ENCODE results near the gene TXNDC2. TPM values are rescaled to one million over a fixed set of nuclear protein-coding genes. Genes with fewer than 3 reads are reported as not detected.
"Not testable (repeated sequence)": the region's sequence is repeated elsewhere in the genome, so short reads cannot be mapped to it uniquely, and the experiment has no call there.

The TXNDC2 gene
- total and polyA plus RNA-seq, 5 experiments from 2014 or later, result not detected

DNA sequence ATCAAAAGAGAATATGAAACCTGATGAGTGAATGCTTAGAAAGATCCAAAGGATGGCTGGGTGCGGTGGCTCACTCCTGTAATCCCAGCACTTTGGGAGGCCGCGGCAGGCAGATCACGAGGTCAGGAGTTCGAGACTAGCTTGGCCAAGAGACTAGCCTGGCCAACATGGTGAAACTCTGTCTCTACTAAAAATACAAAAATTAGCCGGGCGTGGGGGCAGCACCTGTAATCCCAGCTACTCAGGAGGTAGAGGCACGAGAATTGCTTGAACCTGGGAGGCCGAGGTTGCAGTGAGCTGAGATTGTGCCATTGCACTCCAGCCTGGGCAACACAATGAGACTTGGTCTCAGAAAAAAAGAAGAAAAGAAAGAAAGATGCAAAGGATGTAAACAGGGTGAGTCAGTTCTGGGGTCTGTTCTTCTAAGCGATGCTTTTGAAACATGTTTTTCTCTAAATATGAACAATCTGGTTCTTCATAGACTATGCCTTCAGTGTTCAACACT lies 12.1 kb downstream of the TXNDC2 start:
- H3K4me1 Mint-ChIP-seq, H3K9me3 Mint-ChIP-seq, POLR2A ChIA-PET, H3K27me3 Mint-ChIP-seq, DNase-seq, ATAC-seq, H3K27ac Mint-ChIP-seq, H3K4me3 Mint-ChIP-seq, H3K36me3 Mint-ChIP-seq: not testable (repeated sequence)

DNA sequence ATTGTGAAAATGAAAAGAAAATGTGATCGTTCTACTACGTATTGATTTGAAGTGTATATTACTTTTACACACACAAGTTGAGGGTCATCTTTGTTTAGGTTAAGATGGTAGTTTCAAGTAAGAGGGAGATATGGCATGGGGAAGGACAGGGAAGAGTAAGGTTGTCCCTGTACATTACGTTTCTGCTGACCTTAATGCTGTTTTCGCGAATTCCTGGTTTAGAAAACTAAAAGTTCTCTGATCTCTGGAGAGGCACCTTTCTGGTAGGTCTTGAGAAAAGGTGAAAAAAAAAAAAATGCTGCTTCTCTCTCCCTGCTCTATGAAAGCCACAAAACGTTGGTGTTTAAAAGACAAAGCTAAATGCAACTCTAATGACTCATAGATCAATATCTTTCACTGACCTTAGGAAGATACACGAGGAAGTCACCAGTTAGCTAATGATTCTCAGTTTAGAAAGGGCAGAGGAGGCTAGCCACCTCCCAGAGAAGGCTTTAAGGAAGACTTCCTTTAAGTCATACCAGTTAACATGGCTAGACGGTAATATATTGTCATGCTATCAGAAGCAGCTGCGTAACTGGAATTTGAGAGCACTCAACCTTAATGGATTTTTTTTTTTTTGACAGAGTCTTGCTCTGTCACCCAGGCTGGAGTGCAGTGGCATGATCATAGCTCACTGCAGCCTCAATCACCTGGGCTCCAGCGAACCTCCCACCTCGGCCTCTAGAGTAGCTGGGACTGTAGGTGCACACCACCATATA lies 13.2 kb downstream of the TXNDC2 start:
- DNase-seq (no peak), ATAC-seq (no peak)
- H3K27me3 Mint-ChIP-seq, result peaks cover 0 to 6% (median 3%) of the 10 kb centered on the region in 5 donors
- H3K4me3 Mint-ChIP-seq, result no peak overlapping the region
- POLR2A ChIA-PET, result interaction anchor here (0.6 kb wide), 1 partner anchor 13 kb away, joined by 3 read pairs; no protein-coding TSS in a partner anchor
- H3K9me3 Mint-ChIP-seq, result no peaks in the 10 kb centered on the region
- peaks cover 0 to 3% (median 0%) of the 10 kb centered on the region in 3 donors for H3K36me3 Mint-ChIP-seq
- no peak overlapping the region for H3K27ac Mint-ChIP-seq
- H3K4me1 Mint-ChIP-seq, result no peaks in the 10 kb centered on the region

DNA sequence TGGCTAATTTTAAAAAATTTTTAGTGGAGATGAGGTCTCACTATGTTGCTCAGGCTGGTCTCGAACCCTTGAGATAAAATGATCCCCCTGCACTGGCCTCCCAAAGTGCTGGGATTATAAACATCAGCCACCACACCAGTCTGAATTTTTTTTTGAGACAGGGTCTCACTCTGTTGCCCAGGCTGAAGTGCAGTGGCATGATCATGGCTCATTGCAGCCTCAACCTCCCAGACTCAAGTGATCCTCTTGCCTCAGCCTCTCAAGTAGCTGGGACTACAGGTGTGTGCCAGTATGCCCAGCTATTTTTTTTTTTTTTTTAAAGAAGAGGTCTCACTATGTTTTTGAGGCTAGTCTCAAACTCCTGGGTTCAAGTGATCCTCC lies 13.8 kb downstream of the TXNDC2 start:
- H3K4me1 Mint-ChIP-seq, ATAC-seq, H3K4me3 Mint-ChIP-seq, H3K36me3 Mint-ChIP-seq, H3K27me3 Mint-ChIP-seq, H3K27ac Mint-ChIP-seq, DNase-seq, H3K9me3 Mint-ChIP-seq: not testable (repeated sequence)
- POLR2A ChIA-PET, result interaction anchor here (0.6 kb wide), 1 partner anchor 13 kb away, joined by 3 read pairs; no protein-coding TSS in a partner anchor

DNA sequence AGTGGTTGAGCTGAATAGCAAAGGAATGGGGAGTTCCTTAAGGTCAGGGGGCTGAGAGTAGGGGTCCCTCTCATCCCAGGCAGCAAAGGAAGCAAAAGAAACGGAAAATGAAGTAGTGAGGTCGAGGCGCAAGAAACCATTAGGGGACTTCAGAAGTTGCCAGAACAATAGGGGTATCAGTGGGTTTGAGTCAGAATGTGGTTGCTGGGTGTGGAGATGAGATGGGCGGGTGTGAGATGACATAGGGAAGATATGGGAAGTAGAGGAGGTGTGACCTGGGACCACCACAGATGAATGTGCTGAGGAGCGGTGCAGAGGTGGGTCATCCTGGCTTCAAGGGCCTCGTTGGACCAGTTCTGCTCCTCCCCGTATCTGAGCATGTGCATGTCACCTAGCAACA lies 14.9 kb downstream of the TXNDC2 start:
- Mint-ChIP-seq H3K4me1 (no peaks in the 10 kb centered on the region), H3K27ac (no peak overlapping the region), H3K36me3 (peaks cover 0 to 3% (median 0%) of the 10 kb centered on the region in 3 donors), H3K27me3 (peaks cover 2 to 9% (median 5%) of the 10 kb centered on the region in 5 donors), H3K4me3 (no peak overlapping the region), H3K9me3 (no peaks in the 10 kb centered on the region)
- ATAC-seq (no peak), DNase-seq (no peak)
- POLR2A ChIA-PET, result no interaction called here

DNA sequence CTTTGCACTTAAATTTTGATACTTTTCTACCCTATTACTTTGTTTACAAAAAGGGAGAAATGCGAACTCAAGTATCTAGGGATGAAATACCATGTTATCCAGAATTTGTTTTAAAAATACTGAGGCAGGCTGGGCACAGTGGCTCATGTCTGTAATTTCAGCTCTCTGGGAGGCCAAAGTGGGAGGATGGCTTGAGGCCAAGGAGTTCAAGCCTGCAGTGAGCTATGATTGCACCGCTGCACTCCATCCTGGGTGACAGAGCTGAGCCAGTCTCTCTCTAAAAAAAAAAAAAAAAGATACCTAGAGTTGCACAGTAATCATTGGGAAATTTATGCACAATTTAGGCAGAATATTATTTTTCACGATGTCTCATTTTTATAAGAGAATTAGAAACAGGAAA lies 15.6 kb downstream of the TXNDC2 start:
- POLR2A ChIA-PET, result no interaction called here
- H3K36me3 Mint-ChIP-seq, result peaks cover 0 to 3% (median 0%) of the 10 kb centered on the region in 3 donors
- DNase-seq (no peak), ATAC-seq (no peak)
- no peak overlapping the region for H3K4me3 Mint-ChIP-seq
- no peaks in the 10 kb centered on the region for H3K9me3 Mint-ChIP-seq
- no peak overlapping the region for H3K27ac Mint-ChIP-seq
- peaks cover 3 to 12% (median 9%) of the 10 kb centered on the region in 5 donors for H3K27me3 Mint-ChIP-seq
- H3K4me1 Mint-ChIP-seq, result no peaks in the 10 kb centered on the region

DNA sequence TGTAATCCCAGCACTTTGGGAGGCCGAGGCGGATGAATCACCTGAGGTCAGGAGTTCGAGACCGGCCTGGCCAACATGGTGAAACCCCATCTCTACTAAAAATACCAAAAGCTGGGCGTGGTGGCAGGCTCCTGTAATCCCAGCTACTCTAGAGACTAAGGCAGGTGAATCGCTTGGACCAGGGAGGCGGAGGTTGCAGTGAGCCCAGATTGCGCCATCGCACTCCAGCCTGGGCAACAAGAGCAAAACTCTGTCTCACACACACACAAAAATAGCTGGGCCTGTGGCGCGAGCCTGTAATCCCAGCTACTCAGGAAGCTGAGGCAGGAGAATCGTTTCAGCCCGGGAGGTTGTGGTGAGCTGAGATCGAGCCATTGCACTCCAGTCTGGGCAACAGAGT lies 16.5 kb downstream of the TXNDC2 start:
- H3K4me3 Mint-ChIP-seq, ATAC-seq, H3K9me3 Mint-ChIP-seq, POLR2A ChIA-PET, H3K36me3 Mint-ChIP-seq, DNase-seq, H3K4me1 Mint-ChIP-seq, H3K27ac Mint-ChIP-seq: not testable (repeated sequence)
- peaks cover 5 to 19% (median 11%) of the 10 kb centered on the region in 5 donors for H3K27me3 Mint-ChIP-seq

DNA sequence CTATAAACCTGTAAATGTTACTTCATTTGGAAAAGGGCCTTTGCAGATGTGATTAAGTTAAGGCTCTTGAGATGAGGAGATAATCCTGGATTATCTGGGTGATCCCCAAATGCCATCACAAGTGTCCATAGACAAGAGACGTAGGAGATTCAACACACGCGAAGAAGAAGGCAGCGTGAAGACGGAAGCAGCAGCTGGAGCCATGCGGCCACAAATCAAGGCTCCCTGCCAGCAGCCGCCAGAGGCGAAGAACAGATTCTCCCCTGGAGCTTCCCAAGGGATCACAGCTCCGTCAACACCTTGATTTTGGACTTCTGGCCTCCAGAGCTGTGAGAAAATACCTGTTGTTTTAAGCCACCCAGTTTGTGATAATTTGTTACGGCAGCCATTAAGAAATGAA lies 17.1 kb downstream of the TXNDC2 start:
- H3K4me1 Mint-ChIP-seq, result no peaks in the 10 kb centered on the region
- H3K9me3 Mint-ChIP-seq, result no peaks in the 10 kb centered on the region
- no peak overlapping the region for H3K4me3 Mint-ChIP-seq
- DNase-seq (no peak), ATAC-seq (no peak)
- POLR2A ChIA-PET, result no interaction called here
- peaks cover 5 to 25% (median 11%) of the 10 kb centered on the region in 5 donors for H3K27me3 Mint-ChIP-seq
- no peak overlapping the region for H3K27ac Mint-ChIP-seq
- H3K36me3 Mint-ChIP-seq, result peaks cover 0 to 3% (median 0%) of the 10 kb centered on the region in 3 donors

DNA sequence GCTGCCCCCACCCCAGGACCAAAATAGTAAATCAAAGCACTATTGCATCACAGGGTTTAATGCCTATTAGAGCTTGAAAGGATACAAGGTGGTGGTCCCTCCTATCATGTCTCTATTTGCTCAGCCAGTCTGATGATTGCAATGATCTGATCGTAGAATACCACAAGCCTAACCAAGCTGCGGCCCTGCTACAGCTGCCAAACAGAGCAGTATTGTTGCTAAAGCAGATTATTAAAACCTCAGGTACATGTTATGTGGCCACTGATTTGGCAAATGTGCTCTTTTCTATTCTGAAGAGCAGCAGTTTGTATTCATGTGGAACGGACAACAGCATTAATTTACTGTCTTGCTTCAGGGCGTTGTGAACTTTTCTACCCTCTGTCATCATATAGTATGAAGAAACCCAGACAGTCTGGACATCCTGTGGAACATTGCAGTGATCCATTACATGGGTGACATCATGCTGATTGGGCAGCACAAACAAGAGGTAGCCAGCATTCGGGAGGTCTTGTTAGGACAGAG lies 19.7 kb downstream of the TXNDC2 start:
- H3K4me3 Mint-ChIP-seq, result no peak overlapping the region
- peaks cover 0 to 3% (median 0%) of the 10 kb centered on the region in 3 donors for H3K36me3 Mint-ChIP-seq
- no peak overlapping the region for H3K27ac Mint-ChIP-seq
- ATAC-seq, result no peak
- peaks cover 6 to 27% (median 12%) of the 10 kb centered on the region in 5 donors for H3K27me3 Mint-ChIP-seq
- no peaks in the 10 kb centered on the region for H3K4me1 Mint-ChIP-seq
- POLR2A ChIA-PET, result no interaction called here
- DNase-seq, result no peak
- H3K9me3 Mint-ChIP-seq, result no peaks in the 10 kb centered on the region

DNA sequence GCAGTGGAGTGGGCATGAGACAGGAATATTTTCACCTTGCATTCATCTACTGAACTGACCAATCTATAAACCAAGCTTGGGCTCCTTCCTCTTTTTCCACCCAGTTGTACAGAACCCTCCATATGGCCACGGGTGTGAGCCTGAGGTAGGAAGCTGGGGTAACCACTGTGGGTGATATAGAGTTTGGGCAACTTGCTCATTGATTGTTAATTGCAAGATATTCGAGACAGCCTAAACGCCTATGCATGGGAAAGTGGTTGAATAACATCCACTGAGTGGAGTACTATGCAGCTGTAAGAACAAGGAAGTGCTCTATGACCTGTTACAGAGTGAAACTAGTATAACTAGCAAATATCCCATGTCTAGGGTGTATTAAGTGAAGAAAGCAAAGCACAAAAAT lies 20.7 kb downstream of the TXNDC2 start:
- Mint-ChIP-seq H3K9me3 (no peaks in the 10 kb centered on the region), H3K4me3 (no peak overlapping the region)
- POLR2A ChIA-PET, result interaction anchor here (1.2 kb wide), 1 partner anchor 8 kb away, joined by 5 read pairs; no protein-coding TSS in a partner anchor

DNA sequence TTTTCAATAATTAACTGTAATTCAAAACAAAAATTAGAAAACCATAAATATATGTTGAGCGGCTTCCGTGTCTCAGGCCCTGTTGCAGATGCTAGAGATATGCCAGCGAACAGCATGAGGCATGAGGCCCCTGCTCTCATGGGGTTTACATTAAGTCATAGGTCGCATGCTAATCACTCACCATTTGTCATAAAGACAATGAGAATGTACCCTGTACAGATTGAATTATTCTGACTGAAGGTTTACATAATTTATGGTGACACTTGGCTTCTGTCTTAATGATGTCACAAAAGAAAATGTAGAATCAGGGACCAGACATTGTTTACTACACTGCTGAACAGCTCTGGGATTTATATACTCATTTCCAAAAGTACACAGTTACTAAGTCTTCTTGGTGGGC lies 22.1 kb downstream of the TXNDC2 start:
- Mint-ChIP-seq H3K27ac (no peak overlapping the region), H3K27me3 (peaks cover 5 to 27% (median 11%) of the 10 kb centered on the region in 5 donors), H3K9me3 (no peaks in the 10 kb centered on the region), H3K4me3 (no peak overlapping the region), H3K4me1 (peaks cover 0 to 3% (median 1%) of the 10 kb centered on the region in 4 donors), H3K36me3 (peaks cover 0 to 3% (median 0%) of the 10 kb centered on the region in 3 donors)
- DNase-seq (no peak), ATAC-seq (no peak)
- POLR2A ChIA-PET, result no interaction called here

More for the DNA sequence above, 20.7 kb downstream of the TXNDC2 start:
- Mint-ChIP-seq H3K4me1 (peaks cover 0 to 1% (median 0%) of the 10 kb centered on the region in 4 donors), H3K36me3 (peaks cover 0 to 3% (median 0%) of the 10 kb centered on the region in 3 donors), H3K27ac (no peak overlapping the region), H3K27me3 (peaks cover 6 to 27% (median 11%) of the 10 kb centered on the region in 5 donors)
- DNase-seq (no peak), ATAC-seq (no peak)

DNA sequence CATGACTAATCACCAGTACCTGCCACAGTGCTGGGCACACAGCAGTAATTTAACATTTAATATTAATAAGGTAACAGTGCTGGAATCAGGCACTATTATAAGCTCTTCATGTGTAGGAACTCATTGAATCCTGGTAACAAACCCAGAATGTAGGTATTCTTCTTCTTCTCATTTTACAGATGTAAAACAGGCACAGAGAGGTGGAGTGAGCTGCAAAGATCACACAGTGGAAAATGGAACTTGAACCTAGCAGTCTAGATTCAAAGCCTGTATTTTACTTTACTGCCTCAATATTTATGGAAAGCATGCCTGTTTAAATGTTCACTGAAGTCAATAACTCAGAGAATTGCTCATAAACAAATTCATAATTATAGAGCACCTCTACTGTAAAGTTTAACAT lies 24.3 kb downstream of the TXNDC2 start:
- peaks cover under 1 to 10% (median 9%) of the 10 kb centered on the region in 4 donors for H3K4me1 Mint-ChIP-seq
- H3K9me3 Mint-ChIP-seq, result no peaks in the 10 kb centered on the region
- DNase-seq (no peak), ATAC-seq (no peak)
- POLR2A ChIA-PET, result no interaction called here
- peaks cover 3 to 27% (median 7%) of the 10 kb centered on the region in 5 donors for H3K27me3 Mint-ChIP-seq
- H3K27ac Mint-ChIP-seq, result no peak overlapping the region
- no peaks in the 10 kb centered on the region for H3K36me3 Mint-ChIP-seq
- H3K4me3 Mint-ChIP-seq, result no peak overlapping the region

DNA sequence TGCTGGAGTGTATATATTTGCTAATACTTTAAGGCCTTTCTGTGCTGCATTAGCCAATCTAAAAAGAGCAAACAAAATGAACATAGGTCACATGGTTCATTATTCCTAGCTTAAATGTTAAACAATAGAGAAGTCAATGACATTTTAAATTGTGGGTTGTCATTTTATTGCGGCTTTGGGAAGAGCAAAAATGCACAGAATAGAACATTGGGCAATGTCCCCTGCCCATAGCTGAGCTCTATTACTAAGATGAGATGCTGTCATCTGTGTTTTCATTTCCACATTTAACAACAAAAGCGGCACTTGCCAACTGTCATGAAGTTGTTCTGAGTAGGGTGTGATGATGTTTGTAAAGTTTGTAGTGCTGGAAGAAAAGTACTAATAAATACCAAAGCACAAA lies 24.9 kb downstream of the TXNDC2 start:
- ATAC-seq (no peak), DNase-seq (no peak)
- peaks cover 4 to 16% (median 15%) of the 10 kb centered on the region in 4 donors for H3K4me1 Mint-ChIP-seq
- H3K27me3 Mint-ChIP-seq, result peaks cover 3 to 24% (median 6%) of the 10 kb centered on the region in 5 donors
- H3K9me3 Mint-ChIP-seq, result no peaks in the 10 kb centered on the region
- H3K27ac Mint-ChIP-seq, result no peak overlapping the region
- H3K36me3 Mint-ChIP-seq, result no peaks in the 10 kb centered on the region
- POLR2A ChIA-PET, result no interaction called here
- H3K4me3 Mint-ChIP-seq, result no peak overlapping the region

DNA sequence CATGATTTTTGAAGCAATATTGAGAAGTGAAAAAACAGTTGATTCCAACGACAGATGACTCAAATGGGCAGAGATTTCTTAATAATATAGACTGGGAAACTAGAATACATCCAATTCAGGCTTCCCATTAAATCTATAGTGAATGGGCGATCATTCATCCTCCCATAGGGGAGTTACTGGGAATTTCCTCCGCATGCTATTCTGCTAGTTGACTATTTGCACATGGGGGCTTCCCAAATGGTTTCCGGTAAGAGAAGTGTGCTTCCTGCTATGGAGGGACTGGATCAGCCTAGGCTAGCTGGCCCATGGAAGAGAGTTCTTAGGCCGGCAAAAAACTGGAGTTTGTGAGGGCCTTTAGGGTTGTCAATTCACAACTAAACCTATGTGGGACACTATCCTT lies 25.5 kb downstream of the TXNDC2 start:
- POLR2A ChIA-PET, result no interaction called here
- Mint-ChIP-seq H3K27me3 (peaks cover 2 to 18% (median 3%) of the 10 kb centered on the region in 5 donors), H3K36me3 (no peaks in the 10 kb centered on the region), H3K4me3 (no peak overlapping the region), H3K9me3 (no peaks in the 10 kb centered on the region), H3K27ac (no peak overlapping the region), H3K4me1 (peaks cover 10 to 22% (median 20%) of the 10 kb centered on the region in 4 donors)
- DNase-seq (no peak), ATAC-seq (no peak)

Data from naive thymus-derived CD8-positive, alpha-beta T cell (primary cell).